ENCODE data around the gene SH2D4B.

SH2D4B gene

GRCh38 chr10:80504158-80504811 lies 33.4 kb upstream of the SH2D4B start:
- DNase-seq = no peak

GRCh38 chr10:80504897-80505465 lies 32.7 kb upstream of the SH2D4B start:
- DNase-seq = no peak

- DNase-seq = no peak
Measured at GRCh38 chr10:80506189-80506575, 31.5 kb upstream of the SH2D4B start.

GRCh38 chr10:80506836-80507487 lies 30.7 kb upstream of the SH2D4B start:
- DNase-seq = no peak

- DNase-seq = no peak
Measured at GRCh38 chr10:80509108-80509402, 28.6 kb upstream of the SH2D4B start.

GRCh38 chr10:80509403-80510161 lies 28.1 kb upstream of the SH2D4B start:
- no peak for DNase-seq

- DNase-seq = no peak
Measured at GRCh38 chr10:80512031-80512526, 25.6 kb upstream of the SH2D4B start.

- DNase-seq = no peak
Measured at GRCh38 chr10:80513106-80513505, 24.6 kb upstream of the SH2D4B start.

- DNase-seq = no peak
Measured at GRCh38 chr10:80515511-80515910, 22.2 kb upstream of the SH2D4B start.

- no peak for DNase-seq
Measured at GRCh38 chr10:80515941-80516340, 21.8 kb upstream of the SH2D4B start.

- DNase-seq = no peak
Measured at GRCh38 chr10:80516506-80517075, 21.1 kb upstream of the SH2D4B start.

GRCh38 chr10:80517416-80518142 lies 20.1 kb upstream of the SH2D4B start:
- no peak for DNase-seq

GRCh38 chr10:80518143-80518806 lies 19.4 kb upstream of the SH2D4B start:
- DNase-seq = no peak

- DNase-seq = no peak
Measured at GRCh38 chr10:80518807-80519360, 18.8 kb upstream of the SH2D4B start.

- no peak for DNase-seq
Measured at GRCh38 chr10:80519936-80520650, 17.6 kb upstream of the SH2D4B start.

GRCh38 chr10:80520661-80521470 lies 16.8 kb upstream of the SH2D4B start:
- no peak for DNase-seq

GRCh38 chr10:80522756-80523363 lies 14.8 kb upstream of the SH2D4B start:
- no peak for DNase-seq

GRCh38 chr10:80523773-80524172 lies 13.9 kb upstream of the SH2D4B start:
- DNase-seq = no peak

GRCh38 chr10:80524190-80524909 lies 13.4 kb upstream of the SH2D4B start:
- no peak for DNase-seq

Data from activated CD4-positive, CD25-positive, alpha-beta regulatory T cell (primary cell).